Right cardiac atrium (tissue), 5 donors: ENCODE measurements around the gene SLC35G6. TPM values are rescaled to one million over a fixed set of nuclear protein-coding genes. Genes with fewer than 3 reads are reported as not detected.
"Not testable (repeated sequence)": the region's sequence is repeated elsewhere in the genome, so short reads cannot be mapped to it uniquely, and the experiment has no call there.

Experiments
- ATAC-seq, 2 donors: fragments of 200-7000 bp; cut with Tn5 transposase; one replicate each; pipeline versions ENCODE4 v1.8.0 to v1.9.1; 2020; ENCODE audit warnings: moderate library complexity in 2 of 2, mild to moderate bottlenecking in 1 of 2
- DNase-seq, 3 donors: peaks; one replicate each; pipeline ENCODE4 v3.0.0-alpha.2; 2020
- H3K27ac ChIP-seq: one replicate; pipeline ENCODE4 v1.5.1; 2013; ENCODE audit warnings: mild to moderate bottlenecking, low read length, control low read depth, moderate library complexity
- H3K27me3 ChIP-seq: one replicate; pipeline ENCODE4 v1.6.1; 2013; ENCODE audit not compliant: control insufficient read depth, insufficient read depth
- H3K4me1 ChIP-seq: one replicate; pipeline ENCODE4 v1.6.1; 2013; ENCODE audit warnings: low read length; ENCODE audit not compliant: control insufficient read depth, insufficient read depth
- H3K4me3 ChIP-seq: one replicate; pipeline ENCODE4 v1.5.1; 2013; ENCODE audit warnings: low read length, control low read depth
- H3K9me3 ChIP-seq: one replicate; pipeline ENCODE4 v1.6.1; 2013; ENCODE audit warnings: low read length; ENCODE audit not compliant: control insufficient read depth
- WGBS: extraction: QIAGEN DNeasy Blood & Tissue Kit; methylation state at CpG from one replicate; pipeline ENCODE4 v1.1.7; 2013; 5-methylcytosine and 5-hydroxymethylcytosine counted together
- intact Hi-C, 4 donors: fragments of 100-400 bp; cut with DNase I; formaldehyde crosslinking; loops; one replicate each; pipeline versions ENCODE4 v1.11.0 to v1.14.0; 2022 to 2023
- long read RNA-seq, 4 donors: library from polyadenylated mRNA; unstranded; transcript quantifications; one replicate each; pipeline ENCODE4 v2.0.0, GENCODE V29; 2020 to 2021
- polyA plus RNA-seq: library from polyadenylated mRNA; stranded (reverse); fragments of 200-250 nt; gene quantifications from one replicate; pipeline ENCODE4 v1.2.3, GENCODE V29; 2013
- total RNA-seq, 4 donors: library from RNA; stranded (reverse); fragmentation: NEBNext Ultra II Directional; extraction: Animal tissue kit (Norgen Biotek cat#: 25700); gene quantifications; one replicate each; pipeline ENCODE4 v1.2.1, GENCODE V29; 2021
- donor health status: healthy with polysubstance abuse.
- donor health status: DM: no; HTN: yes; CAD: no.
- donor health status: DM: no; HTN: no; CAD: no.
- donor health status: DM: no; HTN: yes; CAD: no; lungs with severe emphysema.
- donor health status: DM: yes; HTN: yes; CAD: no.

Gene SLC35G6
- not detected for total RNA-seq
- not detected for polyA plus RNA-seq
- long read RNA-seq, donor 1: 0 reads
- long read RNA-seq, donor 2: 0 reads
- long read RNA-seq, donor 3: 0 reads
- long read RNA-seq, donor 4: 0 reads

DNA sequence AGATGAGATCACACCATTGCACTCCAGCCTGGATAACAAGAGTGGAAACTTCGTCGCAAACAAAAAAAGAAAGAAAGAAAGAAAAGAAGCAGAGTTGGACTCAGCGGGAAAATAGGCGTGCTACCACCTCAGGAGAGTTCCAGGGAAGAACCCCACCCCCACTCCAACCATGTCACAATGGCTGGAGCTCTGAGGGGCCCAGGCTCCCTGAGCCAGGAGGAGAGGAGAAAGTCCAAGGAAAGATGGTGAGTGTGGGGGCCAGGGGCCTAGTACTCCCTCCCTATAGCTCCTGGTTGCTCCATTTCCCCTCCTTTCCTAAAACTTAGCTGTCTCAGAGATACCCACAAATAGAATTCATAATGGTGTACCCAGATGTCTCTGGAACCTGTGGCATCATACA lies at the start of gene SLC35G6:
TSS of gene SLC35G6 (plus strand) at position 172 of the 400 bp plus-strand sequence. CDS start at position 243, 71 bp downstream.
- not testable (repeated sequence) for ATAC-seq, H3K27me3 ChIP-seq, H3K4me3 ChIP-seq, H3K9me3 ChIP-seq
- DNase-seq: peak in 1 of 3 donors; percentile 9
- peaks cover 13% of the 10 kb centered on the region for H3K4me1 ChIP-seq
- intact Hi-C loops: loop anchor here in 1 of 4 donors (5.0 kb wide), 1 partner anchor 134 kb away; no protein-coding TSS in a partner anchor
- peak within 1 kb of the TSS; percentile 93 for H3K27ac ChIP-seq
- WGBS: 96% methylated on average over 4 of the region's 4 CpGs

DNA sequence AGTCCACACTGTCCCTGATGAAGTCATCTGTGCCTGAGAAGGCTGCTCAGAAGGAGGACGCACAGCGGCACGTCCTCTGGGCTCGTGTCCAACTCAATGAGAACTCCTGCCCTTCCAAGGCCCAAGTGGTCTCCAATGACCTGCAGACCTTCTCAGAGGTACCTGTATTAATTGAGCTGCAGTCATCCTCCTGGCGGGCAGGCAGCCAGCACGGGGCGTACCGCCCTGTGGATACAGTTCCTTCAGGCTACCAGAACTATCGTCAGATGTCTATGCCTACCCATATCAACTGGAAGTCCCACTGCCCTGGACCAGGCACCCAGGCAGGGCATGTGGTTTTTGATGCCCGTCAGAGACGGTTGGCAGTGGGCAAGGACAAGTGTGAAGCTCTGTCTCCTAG lies 49.0 kb upstream of the SLC35G6 start:
- H3K9me3 ChIP-seq: no peaks in the 10 kb centered on the region
- no peak for ATAC-seq
- no peak overlapping the region for H3K27ac ChIP-seq
- intact Hi-C loops: loop anchor here in 3 of 4 donors (10.0 kb wide), 3 partner anchors 67 to 133 kb away; partner anchors contain the start of genes KCTD11 (in 2 of the 3), TMEM95 (in 2 of the 3) and SENP3 (in 1 of the 3)
- H3K4me1 ChIP-seq: no peaks in the 10 kb centered on the region
- WGBS: 88% methylated on average over 11 of the region's 11 CpGs
- no peak overlapping the region for H3K4me3 ChIP-seq
- DNase-seq: peak in 2 of 3 donors; percentile 30 to 56
- no peaks in the 10 kb centered on the region for H3K27me3 ChIP-seq

- intact Hi-C loops: loop anchor here (5.0 to 10.0 kb wide), 5 partner anchors 41 to 129 kb away; partner anchors contain the start of genes TMEM95 (in 3 of the 4), KCTD11 (in 2 of the 4), ZBTB4 (in 2 of the 4) and SENP3 (in 1 of the 4)
- WGBS: 8% methylated on average over 49 of the region's 49 CpGs
- ATAC-seq (peak; percentile 0 to 6), DNase-seq (peak in 2 of 3 donors; percentile 80 to 84)
- H3K27me3 ChIP-seq: no peaks in the 10 kb centered on the region
- no peaks in the 10 kb centered on the region for H3K4me1 ChIP-seq
- peak overlapping the region; percentile 5 for H3K27ac ChIP-seq
- H3K9me3 ChIP-seq: no peaks in the 10 kb centered on the region
- peak overlapping the region; percentile 53 for H3K4me3 ChIP-seq
Measured at GRCh38 chr17:7435676-7436555, 45.3 kb upstream of the SLC35G6 start.

GRCh38 chr17:7436556-7437368 lies 44.5 kb upstream of the SLC35G6 start:
- Histone ChIP-seq H3K27ac (peak overlapping the region; percentile 24), H3K4me1 (no peaks in the 10 kb centered on the region), H3K4me3 (peak overlapping the region; percentile 42), H3K27me3 (no peaks in the 10 kb centered on the region), H3K9me3 (no peaks in the 10 kb centered on the region)
- peak; percentile 75 to 76 for ATAC-seq
- peak; percentile 81 to 93 (median 92) for DNase-seq
- intact Hi-C loops: loop anchor here (5.0 to 10.0 kb wide), 5 partner anchors 41 to 128 kb away; partner anchors contain the start of genes TMEM95 (in 3 of the 4), KCTD11 (in 2 of the 4), ZBTB4 (in 2 of the 4) and SENP3 (in 1 of the 4)
- whole genome bisulfite sequencing: 5% methylated on average over 92 of the region's 92 CpGs

DNA sequence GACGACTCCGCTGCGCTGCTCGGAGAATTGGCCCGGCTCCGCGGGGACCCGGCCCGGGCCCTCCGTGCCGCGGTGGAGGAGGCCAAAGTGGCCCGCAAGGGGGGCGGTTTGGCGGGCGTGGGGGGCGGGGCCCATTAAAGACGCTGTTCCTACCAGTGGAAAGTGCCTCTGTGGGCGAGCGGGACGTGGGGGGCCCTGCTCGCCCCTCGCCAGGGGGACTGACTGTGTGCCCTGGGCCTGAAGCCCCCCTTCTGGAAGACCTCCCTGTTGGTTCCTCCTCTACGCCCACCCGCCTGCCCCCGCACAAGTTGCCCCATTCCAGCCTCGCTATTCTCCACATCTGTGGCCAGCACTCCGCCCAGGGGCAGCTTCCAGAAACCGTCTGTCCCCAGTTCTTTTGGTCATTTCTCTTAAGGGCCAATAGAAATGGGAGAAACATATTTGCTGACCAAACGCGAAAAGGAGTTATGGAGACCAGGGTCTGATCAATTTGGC lies 43.8 kb upstream of the SLC35G6 start:
- ATAC-seq (no peak), DNase-seq (peak in 1 of 3 donors; percentile 66)
- H3K9me3 ChIP-seq: no peaks in the 10 kb centered on the region
- intact Hi-C loops: loop anchor here (5.0 to 10.0 kb wide), 5 partner anchors 40 to 127 kb away; partner anchors contain the start of genes TMEM95 (in 3 of the 4), KCTD11 (in 2 of the 4), ZBTB4 (in 2 of the 4) and SENP3 (in 1 of the 4)
- H3K4me1 ChIP-seq: no peaks in the 10 kb centered on the region
- peak overlapping the region; percentile 42 for H3K4me3 ChIP-seq
- peak overlapping the region; percentile 77 for H3K27ac ChIP-seq
- no peaks in the 10 kb centered on the region for H3K27me3 ChIP-seq
- 20% methylated on average over 31 of the region's 31 CpGs for WGBS

- H3K27ac ChIP-seq: peak overlapping the region; percentile 77
- H3K27me3 ChIP-seq: no peaks in the 10 kb centered on the region
- no peaks in the 10 kb centered on the region for H3K4me1 ChIP-seq
- DNase-seq (peak; percentile 86 to 94 (median 93)), ATAC-seq (peak; percentile 36 to 39)
- H3K9me3 ChIP-seq: no peaks in the 10 kb centered on the region
- intact Hi-C loops: loop anchor here (5.0 to 10.0 kb wide), 5 partner anchors 39 to 127 kb away; partner anchors contain the start of genes TMEM95 (in 3 of the 4), KCTD11 (in 2 of the 4), ZBTB4 (in 2 of the 4) and SENP3 (in 1 of the 4)
- peak overlapping the region; percentile 42 for H3K4me3 ChIP-seq
- WGBS: 5% methylated on average over 48 of the region's 48 CpGs
Measured at GRCh38 chr17:7437950-7438614, 43.2 kb upstream of the SLC35G6 start.

DNA sequence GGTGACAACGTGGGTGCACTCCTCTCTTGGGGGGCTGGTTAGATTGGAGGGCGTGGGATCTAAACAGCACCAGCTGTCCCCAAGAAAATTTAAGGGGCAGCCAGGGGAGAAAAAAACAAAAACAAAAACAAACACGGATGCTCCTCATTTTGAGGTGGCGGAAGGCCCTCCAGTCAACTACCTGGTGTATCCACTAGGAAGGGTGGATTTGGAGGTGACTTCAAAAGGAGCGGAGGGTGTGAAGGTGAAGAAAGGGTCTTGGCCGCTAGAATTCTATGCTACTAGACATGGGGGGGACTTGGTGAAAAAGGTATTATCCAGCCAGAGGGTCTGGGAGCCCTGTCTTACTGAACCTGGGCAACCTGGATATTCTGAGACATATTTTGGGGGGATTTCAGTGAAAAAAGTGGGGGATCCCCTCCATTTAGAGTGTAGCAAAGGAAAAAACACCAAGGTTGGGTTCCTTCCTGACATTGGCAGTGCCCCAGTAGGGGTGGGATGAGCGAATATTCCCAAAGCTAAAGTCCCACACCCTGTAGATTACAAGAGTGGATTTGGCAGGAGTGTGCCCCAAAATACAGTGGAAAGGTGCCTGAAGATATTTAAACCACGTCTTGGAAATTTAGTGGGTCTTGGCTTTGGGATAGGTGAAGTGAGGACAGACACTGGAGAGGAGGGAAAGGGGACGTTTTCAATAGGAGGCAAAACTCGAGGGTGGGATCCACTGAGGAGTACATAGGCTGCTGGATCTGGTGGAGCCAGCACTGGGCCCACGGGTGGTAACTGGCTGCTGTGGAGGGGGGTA lies 42.4 kb upstream of the SLC35G6 start:
- ATAC-seq (no peak), DNase-seq (peak in 1 of 3 donors; percentile 10)
- WGBS: 42% methylated on average over 11 of the region's 11 CpGs
- H3K9me3 ChIP-seq: no peaks in the 10 kb centered on the region
- H3K27me3 ChIP-seq: no peaks in the 10 kb centered on the region
- intact Hi-C loops: loop anchor here (5.0 to 10.0 kb wide), 5 partner anchors 38 to 126 kb away; partner anchors contain the start of genes TMEM95 (in 3 of the 4), KCTD11 (in 2 of the 4), ZBTB4 (in 2 of the 4) and SENP3 (in 1 of the 4)
- H3K27ac ChIP-seq: peak overlapping the region; percentile 77
- H3K4me1 ChIP-seq: no peaks in the 10 kb centered on the region
- peak overlapping the region; percentile 51 for H3K4me3 ChIP-seq

DNA sequence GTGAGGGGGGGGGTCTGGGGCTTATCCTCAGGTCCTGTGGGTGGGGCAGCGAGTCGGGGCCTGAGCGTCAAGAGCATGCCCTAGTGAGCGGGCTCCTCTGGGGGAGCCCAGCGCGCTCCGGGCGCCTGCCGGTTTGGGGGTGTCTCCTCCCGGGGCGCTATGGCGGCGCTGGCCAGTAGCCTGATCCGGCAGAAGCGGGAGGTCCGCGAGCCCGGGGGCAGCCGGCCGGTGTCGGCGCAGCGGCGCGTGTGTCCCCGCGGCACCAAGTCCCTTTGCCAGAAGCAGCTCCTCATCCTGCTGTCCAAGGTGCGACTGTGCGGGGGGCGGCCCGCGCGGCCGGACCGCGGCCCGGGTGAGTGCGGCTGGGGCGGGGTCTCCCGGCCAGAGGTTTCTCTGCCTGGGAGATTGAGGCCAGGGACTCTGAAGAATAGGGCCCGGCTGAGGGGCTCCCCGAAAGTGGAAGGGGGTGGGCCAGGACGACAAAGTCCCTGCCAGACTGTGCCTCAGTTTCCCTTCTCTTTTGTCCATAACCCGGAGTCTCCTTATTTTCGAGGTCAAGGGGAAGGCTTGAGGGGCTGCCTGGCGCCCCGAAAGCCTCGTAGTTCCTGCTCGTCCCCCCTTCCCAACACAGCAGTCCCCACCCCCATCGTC lies 41.7 kb upstream of the SLC35G6 start, which contains the start of gene FGF11:
TSS of gene FGF11 (plus strand) at position 51 of the 651 bp plus-strand sequence. CDS start at position 160, 109 bp downstream.
- Histone ChIP-seq H3K4me3 (peak within 1 kb of the TSS; percentile 51), H3K27me3 (no peaks in the 10 kb centered on the region), H3K27ac (peak within 1 kb of the TSS; percentile 77), H3K9me3 (no peaks in the 10 kb centered on the region), H3K4me1 (no peaks in the 10 kb centered on the region)
- intact Hi-C loops: loop anchor here (5.0 to 10.0 kb wide), 5 partner anchors 38 to 125 kb away; partner anchors contain the start of genes TMEM95 (in 3 of the 4), KCTD11 (in 2 of the 4), ZBTB4 (in 2 of the 4) and SENP3 (in 1 of the 4)
- DNase-seq (peak in 2 of 3 donors; percentile 63 to 66), ATAC-seq (no peak)
- WGBS: 1% methylated on average over 50 of the region's 50 CpGs
